Loucy (cell line): ENCODE results near the gene C1orf167.

Experiments
- H2AFZ ChIP-seq: fragments of 200-600 bp; sonication (generic); 2 replicates; pipeline ENCODE4 v1.6.0; 2016; ENCODE audit warnings: antibody characterized with exemption, mild to moderate bottlenecking, low read length, moderate library complexity
- H3F3A ChIP-seq: fragments of 200-600 bp; 2 replicates; pipeline ENCODE4 v1.6.0; 2016; ENCODE audit warnings: antibody characterized with exemption, low read depth, mild to moderate bottlenecking
- H3K27me3 ChIP-seq: fragments of 200-600 bp; sonication (generic); 2 replicates; pipeline ENCODE4 v1.6.1; 2014; ENCODE audit warnings: low read length, mild to moderate bottlenecking; ENCODE audit not compliant: insufficient read depth, poor library complexity, severe bottlenecking
- H3K36me3 ChIP-seq: fragments of 200-600 bp; sonication (generic); 2 replicates; pipeline ENCODE4 v1.6.1; 2016; ENCODE audit warnings: low read length; ENCODE audit not compliant: insufficient read depth
- H3K4me1 ChIP-seq: fragments of 200-600 bp; sonication (generic); 2 replicates; pipeline ENCODE4 v1.5.1; 2014; ENCODE audit warnings: low read length, mild to moderate bottlenecking; ENCODE audit not compliant: insufficient read depth, poor library complexity, severe bottlenecking
- H3K4me2 ChIP-seq: fragments of 200-600 bp; sonication (generic); 2 replicates; pipeline ENCODE4 v1.6.0; 2014; ENCODE audit warnings: antibody characterized with exemption, low read length, low read depth, mild to moderate bottlenecking; ENCODE audit not compliant: poor library complexity, severe bottlenecking
- H3K4me3 ChIP-seq: fragments of 200-600 bp; sonication (generic); 2 replicates; pipeline ENCODE4 v1.5.1; 2014; ENCODE audit warnings: low read length, mild to moderate bottlenecking, mixed read lengths; ENCODE audit not compliant: poor library complexity, severe bottlenecking
- H3K79me2 ChIP-seq: fragments of 200-600 bp; sonication (generic); 2 replicates; pipeline ENCODE4 v1.6.1; 2014; ENCODE audit warnings: low read length; ENCODE audit not compliant: insufficient read depth
- H3K9ac ChIP-seq: fragments of 200-600 bp; sonication (generic); 2 replicates; pipeline ENCODE4 v1.6.0; 2014; ENCODE audit warnings: mild to moderate bottlenecking, low read depth, low read length, moderate library complexity; ENCODE audit not compliant: poor library complexity, severe bottlenecking
- H3K9me2 ChIP-seq: fragments of 200-600 bp; sonication (generic); replicated peaks from 2 replicates; pipeline ENCODE4 v1.6.1; 2016; ENCODE audit warnings: low read depth, low read length, mixed read lengths
- H3K9me3 ChIP-seq: fragments of 200-600 bp; sonication (generic); 2 replicates; pipeline ENCODE4 v1.6.1; 2014; ENCODE audit warnings: mild to moderate bottlenecking, antibody characterized with exemption, low read length, low read depth; ENCODE audit not compliant: insufficient read depth
- H4K20me1 ChIP-seq: fragments of 200-600 bp; sonication (generic); 2 replicates; pipeline ENCODE4 v1.6.0; 2014; ENCODE audit warnings: antibody characterized with exemption, low read length, mild to moderate bottlenecking; ENCODE audit not compliant: insufficient read depth, poor library complexity, severe bottlenecking
- EZH2phosphoT487 ChIP-seq: fragments of 200-600 bp; IDR thresholded peaks from 2 replicates; pipeline ENCODE4 v1.6.1; 2018; ENCODE audit warnings: antibody characterized with exemption, mild to moderate bottlenecking, moderate library complexity, borderline replicate concordance
- TF ChIP-seq, protein P1 (sequence below): fragments of 200-600 bp; sonication (generic); conservative IDR thresholded peaks from 2 replicates; pipeline ENCODE4 v1.5.1; 2014; ENCODE audit warnings: mild to moderate bottlenecking, antibody characterized with exemption, low read length

Gene C1orf167

DNA sequence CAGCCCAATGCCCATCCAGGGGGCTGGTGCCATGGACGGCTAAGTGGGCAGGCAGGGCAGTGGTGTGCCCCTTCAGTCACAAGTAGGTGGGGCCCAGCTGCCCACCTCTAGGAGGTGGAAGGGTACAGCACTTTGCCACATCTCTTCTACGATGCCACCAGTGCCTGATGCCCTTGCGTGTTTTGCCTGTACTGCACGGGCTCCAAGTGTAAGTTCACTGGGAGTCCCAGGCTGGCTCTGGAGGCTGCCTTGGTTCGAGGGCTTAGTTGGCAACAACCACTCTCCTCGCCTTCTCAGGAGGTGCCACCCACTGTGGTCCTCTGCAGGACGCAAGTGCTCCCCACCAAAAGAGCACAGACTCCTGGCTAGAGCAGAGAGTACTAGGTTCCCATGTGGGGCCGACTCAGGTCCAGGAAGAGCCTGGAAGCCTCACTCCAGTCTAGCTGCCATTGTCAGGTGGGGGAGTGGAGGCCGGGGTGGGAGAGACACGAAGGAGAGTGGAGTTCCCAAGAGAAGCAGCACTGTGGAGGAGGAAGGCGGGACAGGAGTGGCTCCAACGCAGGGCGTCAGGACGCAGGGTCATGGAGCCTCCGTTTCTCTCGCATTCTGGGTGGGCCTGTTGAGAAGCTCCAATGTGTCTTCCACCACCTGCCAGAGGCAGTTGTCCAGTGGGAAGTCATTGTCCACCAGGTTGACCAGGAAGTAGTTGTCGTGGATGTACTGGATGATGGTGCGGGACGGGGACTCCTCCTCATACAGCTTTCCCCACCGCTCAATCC lies 28.3 kb downstream of the C1orf167 start:
- no peaks in the 10 kb centered on the region for H3K27me3 ChIP-seq
- no peak overlapping the region for H3K9ac ChIP-seq
- no peaks in the 10 kb centered on the region for H3K4me1 ChIP-seq
- H4K20me1 ChIP-seq, result no peaks in the 10 kb centered on the region
- no peaks in the 10 kb centered on the region for H3K79me2 ChIP-seq
- H2AFZ ChIP-seq, result no peak overlapping the region
- H3F3A ChIP-seq, result no peaks in the 10 kb centered on the region
- H3K9me2 ChIP-seq, result no peaks in the 10 kb centered on the region
- 0 out of 2 replicates have a peak, but pooled peaks cover 3% of the 10 kb centered on the region for H3K36me3 ChIP-seq
- H3K4me3 ChIP-seq, result no peak overlapping the region
- TF ChIP-seq EZH2phosphoT487, result no peak
- TF ChIP-seq, protein P1, sequence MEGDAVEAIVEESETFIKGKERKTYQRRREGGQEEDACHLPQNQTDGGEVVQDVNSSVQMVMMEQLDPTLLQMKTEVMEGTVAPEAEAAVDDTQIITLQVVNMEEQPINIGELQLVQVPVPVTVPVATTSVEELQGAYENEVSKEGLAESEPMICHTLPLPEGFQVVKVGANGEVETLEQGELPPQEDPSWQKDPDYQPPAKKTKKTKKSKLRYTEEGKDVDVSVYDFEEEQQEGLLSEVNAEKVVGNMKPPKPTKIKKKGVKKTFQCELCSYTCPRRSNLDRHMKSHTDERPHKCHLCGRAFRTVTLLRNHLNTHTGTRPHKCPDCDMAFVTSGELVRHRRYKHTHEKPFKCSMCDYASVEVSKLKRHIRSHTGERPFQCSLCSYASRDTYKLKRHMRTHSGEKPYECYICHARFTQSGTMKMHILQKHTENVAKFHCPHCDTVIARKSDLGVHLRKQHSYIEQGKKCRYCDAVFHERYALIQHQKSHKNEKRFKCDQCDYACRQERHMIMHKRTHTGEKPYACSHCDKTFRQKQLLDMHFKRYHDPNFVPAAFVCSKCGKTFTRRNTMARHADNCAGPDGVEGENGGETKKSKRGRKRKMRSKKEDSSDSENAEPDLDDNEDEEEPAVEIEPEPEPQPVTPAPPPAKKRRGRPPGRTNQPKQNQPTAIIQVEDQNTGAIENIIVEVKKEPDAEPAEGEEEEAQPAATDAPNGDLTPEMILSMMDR, result no peak
- no peak overlapping the region for H3K4me2 ChIP-seq
- no peaks in the 10 kb centered on the region for H3K9me3 ChIP-seq

DNA sequence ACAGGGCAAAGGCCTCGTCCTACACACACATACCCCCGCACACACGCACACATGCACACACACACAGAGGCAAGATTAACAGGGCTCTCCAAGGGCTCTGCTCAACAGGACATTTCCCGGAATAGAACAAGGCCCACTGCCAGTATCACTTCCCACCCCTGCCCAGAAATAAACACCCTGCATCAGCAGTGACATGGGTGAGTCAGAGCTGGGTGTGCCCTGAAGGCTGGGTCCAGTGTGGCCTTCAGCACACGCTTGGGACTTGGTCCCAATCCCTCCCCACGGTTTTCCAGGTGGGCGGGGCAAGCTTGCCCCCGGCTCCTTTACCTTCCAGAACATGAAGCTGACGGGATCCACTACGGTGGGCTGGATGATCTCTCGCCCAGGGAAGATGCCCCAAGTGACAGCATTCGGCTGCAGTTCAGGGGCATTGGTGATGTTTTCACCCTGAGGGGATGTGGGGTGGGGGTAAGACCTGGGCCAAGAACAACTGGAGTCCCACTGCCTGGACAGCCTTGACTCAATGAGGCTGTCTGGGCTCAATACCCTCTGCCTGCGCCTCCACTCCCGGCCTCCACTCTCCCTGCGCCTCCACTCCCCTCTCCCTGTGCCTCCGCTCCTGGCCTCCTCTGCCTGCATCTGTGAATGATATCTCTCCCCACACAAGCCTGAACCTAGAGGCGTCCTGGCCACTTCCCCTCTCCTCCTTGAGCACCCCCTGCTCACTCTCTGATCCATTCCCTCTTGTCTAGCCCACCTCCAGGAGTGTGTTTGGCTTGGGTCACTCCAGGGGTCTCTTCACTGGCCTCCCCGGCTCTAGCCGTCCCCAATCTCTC lies 29.1 kb downstream of the C1orf167 start:
- H3K4me3 ChIP-seq, result no peak overlapping the region
- H4K20me1 ChIP-seq, result no peaks in the 10 kb centered on the region
- H3K9me3 ChIP-seq, result no peaks in the 10 kb centered on the region
- no peaks in the 10 kb centered on the region for H3F3A ChIP-seq
- 0 out of 2 replicates have a peak, but pooled peaks cover 3% of the 10 kb centered on the region for H3K36me3 ChIP-seq
- H3K79me2 ChIP-seq, result no peaks in the 10 kb centered on the region
- H3K27me3 ChIP-seq, result no peaks in the 10 kb centered on the region
- H3K9ac ChIP-seq, result no peak overlapping the region
- H3K4me2 ChIP-seq, result no peak overlapping the region
- H2AFZ ChIP-seq, result no peak overlapping the region
- TF ChIP-seq, protein P1, result no peak
- no peak for TF ChIP-seq EZH2phosphoT487
- H3K4me1 ChIP-seq, result no peaks in the 10 kb centered on the region
- no peaks in the 10 kb centered on the region for H3K9me2 ChIP-seq

DNA sequence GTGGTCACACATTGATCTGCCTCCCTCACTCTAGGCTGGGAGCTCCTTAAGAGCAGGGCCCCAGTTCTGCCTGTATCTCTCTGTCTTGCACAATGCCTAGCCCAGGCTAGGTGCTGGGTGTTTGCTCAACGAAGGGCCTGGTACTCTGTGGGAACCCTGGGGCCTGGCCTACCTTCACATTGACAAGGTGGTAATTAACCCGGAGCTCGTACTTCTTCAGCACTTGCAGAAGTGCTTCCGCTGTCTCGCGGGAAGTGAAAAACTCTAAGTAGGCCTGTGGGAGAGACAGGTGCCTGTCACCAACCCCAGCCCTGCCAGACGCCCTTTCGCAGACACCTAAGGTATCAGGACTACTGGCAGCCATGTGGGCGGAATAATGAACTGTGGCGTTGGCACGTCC lies 30.1 kb downstream of the C1orf167 start:
- no peak overlapping the region for H2AFZ ChIP-seq
- no peaks in the 10 kb centered on the region for H3K79me2 ChIP-seq
- no peaks in the 10 kb centered on the region for H3F3A ChIP-seq
- H3K4me3 ChIP-seq, result no peak overlapping the region
- no peaks in the 10 kb centered on the region for H3K9me2 ChIP-seq
- H3K9ac ChIP-seq, result no peak overlapping the region
- no peaks in the 10 kb centered on the region for H3K27me3 ChIP-seq
- H3K4me2 ChIP-seq, result no peak overlapping the region
- H4K20me1 ChIP-seq, result no peaks in the 10 kb centered on the region
- H3K9me3 ChIP-seq, result no peaks in the 10 kb centered on the region
- no peaks in the 10 kb centered on the region for H3K4me1 ChIP-seq
- no peak for TF ChIP-seq EZH2phosphoT487
- TF ChIP-seq, protein P1, result no peak
- 0 out of 2 replicates have a peak, but pooled peaks cover 3% of the 10 kb centered on the region for H3K36me3 ChIP-seq
